ENCODE measurements around the gene ACSF3. TPM values are rescaled to one million over a fixed set of nuclear protein-coding genes. Genes with fewer than 3 reads are reported as not detected.

Gene ACSF3
- total RNA-seq, 1 experiment from 2014 or later: 74.5 TPM

GRCh38 chr16:89076159-89076558 lies 17.5 kb upstream of the ACSF3 start:
- H3K9me3 ChIP-seq (ENCODE audit: control insufficient read depth in 1 of 2, insufficient read depth in 1 of 2, low read depth in 1 of 2, low read length in 2 of 2): peaks cover 3 to 31% of the 10 kb centered on the region in 2 experiments; a peak in 2 of 4 replicates
- ChIA-PET RAD21 (ENCODE audit: low non-redundant PET in 1 of 2, low total read pairs in 2 of 2, uncharacterized antibody in 2 of 2, unreplicated experiment in 2 of 2) (no interaction called here), POLR2A (no interaction called here), CTCF (no interaction called here)
- DNase-seq (ENCODE audit: low read depth, low spot score) (no peak), ATAC-seq (no peak)
- H3K4me3 ChIP-seq (replicated peaks in 1 of 2; ENCODE audit: low read depth in 1 of 2, low read length in 2 of 2): no peak overlapping the region
- H3K4me1 ChIP-seq (ENCODE audit: control insufficient read depth in 1 of 2, insufficient read depth in 2 of 2, low read length in 2 of 2): no peaks in the 10 kb centered on the region
- TF ChIP-seq SIN3A (IDR thresholded peaks at IDR 0.05; ENCODE audit: low read depth): no peak
- no peak for TF ChIP-seq SP1 (IDR thresholded peaks at IDR 0.05; ENCODE audit: low read depth)
- no peak for TF ChIP-seq MAX (IDR thresholded peaks at IDR 0.05)
- no peak for TF ChIP-seq YY1 (IDR thresholded peaks at IDR 0.05; ENCODE audit: extremely low read depth, insufficient replicate concordance, low read depth, low read length)
- no peak for TF ChIP-seq ELF1 (IDR thresholded peaks at IDR 0.05; ENCODE audit: borderline replicate concordance, low read depth)
- no peak for TF ChIP-seq CBX3 (IDR thresholded peaks at IDR 0.05; ENCODE audit: low read depth)
- no peak for TF ChIP-seq TCF7L2 (IDR thresholded peaks at IDR 0.05; ENCODE audit: borderline replicate concordance, extremely low read depth, insufficient read depth, insufficient read length)
- TF ChIP-seq REST (IDR thresholded peaks at IDR 0.05; ENCODE audit: low read depth): no peak
- no peak for TF ChIP-seq POLR2AphosphoS5 (IDR thresholded peaks at IDR 0.05; ENCODE audit: low read depth, low read length)
- no peak for TF ChIP-seq FOSL1 (IDR thresholded peaks at IDR 0.05; ENCODE audit: low read depth)
- no peak for TF ChIP-seq ZNF274 (IDR thresholded peaks at IDR 0.05; ENCODE audit: low read depth, low read length)
- no peak for TF ChIP-seq POLR2A (IDR thresholded peaks at IDR 0.05; ENCODE audit: borderline replicate concordance, extremely low read depth, insufficient read depth, insufficient read length)
- no peak for TF ChIP-seq RAD21 (IDR thresholded peaks at IDR 0.05; ENCODE audit: low read depth)
- TF ChIP-seq JUND (IDR thresholded peaks at IDR 0.05): no peak
- TF ChIP-seq SRF (IDR thresholded peaks at IDR 0.05; ENCODE audit: low read depth): no peak
- no peak for TF ChIP-seq EZH2 (IDR thresholded peaks at IDR 0.05)
- no peak for TF ChIP-seq ATF3 (IDR thresholded peaks at IDR 0.05)
- no peak for TF ChIP-seq CTCF (IDR thresholded peaks at IDR 0.05 in 2 of 3, conservative IDR thresholded peaks at IDR 0.05 in 1 of 3; ENCODE audit: borderline replicate concordance in 1 of 3, insufficient read depth in 1 of 3, low read depth in 2 of 3, low read length in 2 of 3)
- TF ChIP-seq EZH2phosphoT487 (IDR thresholded peaks at IDR 0.05; ENCODE audit: borderline replicate concordance): no peak
- no peak for TF ChIP-seq EGR1 (IDR thresholded peaks at IDR 0.05; ENCODE audit: low read depth)
- no peaks in the 10 kb centered on the region for H3K79me2 ChIP-seq (ENCODE audit: insufficient read depth, low read length)
- no peaks in the 10 kb centered on the region for H4K20me1 ChIP-seq (ENCODE audit: insufficient read depth)
- H3K27ac ChIP-seq (ENCODE audit: low read depth, low read length): no peak overlapping the region
- no TSS peak for BruUV-seq (replicated peaks)
- H2AFZ ChIP-seq (ENCODE audit: low read depth, low read length, poor library complexity, severe bottlenecking): no peak overlapping the region
- no peaks in the 10 kb centered on the region for H3K36me3 ChIP-seq (ENCODE audit: control insufficient read depth in 1 of 2, insufficient read depth in 2 of 2, low read length in 2 of 2)
- H3K9ac ChIP-seq (ENCODE audit: low read length): no peak overlapping the region
- intact Hi-C loops (cut with micrococcal nuclease): no loop called here
- H3K27me3 ChIP-seq (ENCODE audit: insufficient read depth, low read length): no peaks in the 10 kb centered on the region
- no peak overlapping the region for H3K4me2 ChIP-seq (ENCODE audit: low read length)
- H3K9me2 ChIP-seq (ENCODE audit: insufficient read depth): no peaks in the 10 kb centered on the region
